HL-60 (cell line): Measurements from ENCODE around the gene CLDN8.

Experiments
- DNase-seq, 2 experiments: peaks; one replicate each; pipeline ENCODE4 v3.0.0-alpha.2; 2010 to 2020; ENCODE audit warnings: low read depth in 1 of 2, low spot score in 1 of 2
- H3K27ac ChIP-seq: fragments of 250-450 bp; sonication (Bioruptor Pico); replicated peaks from 2 replicates; pipeline ENCODE4 v1.5.1; 2020; ENCODE audit warnings: mild to moderate bottlenecking, moderate library complexity
- H3K27me3 ChIP-seq: fragments of 250-450 bp; sonication (Bioruptor Pico); 2 replicates; pipeline ENCODE4 v1.5.1; 2021; ENCODE audit warnings: mild to moderate bottlenecking, moderate library complexity; ENCODE audit not compliant: insufficient read depth, poor library complexity, severe bottlenecking
- H3K4me3 ChIP-seq: replicated peaks from 2 replicates; pipeline ENCODE4 v1.5.1; 2011; ENCODE audit warnings: mild to moderate bottlenecking, control low read depth, low read length; ENCODE audit not compliant: insufficient read depth
- GABPA ChIP-seq: IDR thresholded peaks from 2 replicates; pipeline ENCODE4 v1.6.1; 2012; ENCODE audit warnings: low read depth
- POLR2AphosphoS5 ChIP-seq: IDR thresholded peaks from 2 replicates; pipeline ENCODE4 v1.6.1; 2012; ENCODE audit warnings: low read depth
- REST ChIP-seq: IDR thresholded peaks from 2 replicates; pipeline ENCODE4 v1.6.1; 2012; ENCODE audit warnings: low read depth; ENCODE audit not compliant: insufficient replicate concordance
- SPI1 ChIP-seq: IDR thresholded peaks from 2 replicates; pipeline ENCODE4 v1.6.1; 2012; ENCODE audit warnings: low read depth, mild to moderate bottlenecking, borderline replicate concordance
- TF ChIP-seq, protein P1 (sequence below): IDR thresholded peaks from one replicate; pipeline ENCODE4 v1.5.1; 2011; ENCODE audit warnings: low read length, control low read depth, inconsistent platforms; ENCODE audit not compliant: insufficient read depth

Gene CLDN8

GRCh38 chr21:30164796-30165195 is 51.1 kb downstream of the CLDN8 start:
- no peak overlapping the region for H3K4me3 ChIP-seq
- DNase-seq = no peak
- H3K27ac ChIP-seq = no peak overlapping the region
- TF ChIP-seq, protein P1, sequence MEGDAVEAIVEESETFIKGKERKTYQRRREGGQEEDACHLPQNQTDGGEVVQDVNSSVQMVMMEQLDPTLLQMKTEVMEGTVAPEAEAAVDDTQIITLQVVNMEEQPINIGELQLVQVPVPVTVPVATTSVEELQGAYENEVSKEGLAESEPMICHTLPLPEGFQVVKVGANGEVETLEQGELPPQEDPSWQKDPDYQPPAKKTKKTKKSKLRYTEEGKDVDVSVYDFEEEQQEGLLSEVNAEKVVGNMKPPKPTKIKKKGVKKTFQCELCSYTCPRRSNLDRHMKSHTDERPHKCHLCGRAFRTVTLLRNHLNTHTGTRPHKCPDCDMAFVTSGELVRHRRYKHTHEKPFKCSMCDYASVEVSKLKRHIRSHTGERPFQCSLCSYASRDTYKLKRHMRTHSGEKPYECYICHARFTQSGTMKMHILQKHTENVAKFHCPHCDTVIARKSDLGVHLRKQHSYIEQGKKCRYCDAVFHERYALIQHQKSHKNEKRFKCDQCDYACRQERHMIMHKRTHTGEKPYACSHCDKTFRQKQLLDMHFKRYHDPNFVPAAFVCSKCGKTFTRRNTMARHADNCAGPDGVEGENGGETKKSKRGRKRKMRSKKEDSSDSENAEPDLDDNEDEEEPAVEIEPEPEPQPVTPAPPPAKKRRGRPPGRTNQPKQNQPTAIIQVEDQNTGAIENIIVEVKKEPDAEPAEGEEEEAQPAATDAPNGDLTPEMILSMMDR = no peak
- TF ChIP-seq REST = no peak
- no peak for TF ChIP-seq GABPA
- TF ChIP-seq POLR2AphosphoS5 = no peak
- TF ChIP-seq SPI1 = no peak
- H3K27me3 ChIP-seq = no peaks in the 10 kb centered on the region
